Stimulated activated CD8-positive, alpha-beta memory T cell treated with anti-CD3 and anti-CD28 coated beads, Interleukin-4, amount 100 ng/mL, for 1 hour (primary cell): ENCODE data around the gene ANKRD39.
A peak's percentile ranks its signal among the peaks of the same experiment; 100 is the strongest.
"Not testable (repeated sequence)": the region's sequence is repeated elsewhere in the genome, so short reads cannot be mapped to it uniquely, and the experiment has no call there.

Source experiments
- DNase-seq, 2 donors: peaks; one replicate each; pipeline ENCODE4 v3.0.0-alpha.2; 2020; ENCODE audit warnings: low read depth in 2 of 2, low spot score in 1 of 2

The ANKRD39 gene

GRCh38 chr2:96873651-96874096 lies 15.9 kb upstream of the ANKRD39 start:
- no peak for DNase-seq

DNA sequence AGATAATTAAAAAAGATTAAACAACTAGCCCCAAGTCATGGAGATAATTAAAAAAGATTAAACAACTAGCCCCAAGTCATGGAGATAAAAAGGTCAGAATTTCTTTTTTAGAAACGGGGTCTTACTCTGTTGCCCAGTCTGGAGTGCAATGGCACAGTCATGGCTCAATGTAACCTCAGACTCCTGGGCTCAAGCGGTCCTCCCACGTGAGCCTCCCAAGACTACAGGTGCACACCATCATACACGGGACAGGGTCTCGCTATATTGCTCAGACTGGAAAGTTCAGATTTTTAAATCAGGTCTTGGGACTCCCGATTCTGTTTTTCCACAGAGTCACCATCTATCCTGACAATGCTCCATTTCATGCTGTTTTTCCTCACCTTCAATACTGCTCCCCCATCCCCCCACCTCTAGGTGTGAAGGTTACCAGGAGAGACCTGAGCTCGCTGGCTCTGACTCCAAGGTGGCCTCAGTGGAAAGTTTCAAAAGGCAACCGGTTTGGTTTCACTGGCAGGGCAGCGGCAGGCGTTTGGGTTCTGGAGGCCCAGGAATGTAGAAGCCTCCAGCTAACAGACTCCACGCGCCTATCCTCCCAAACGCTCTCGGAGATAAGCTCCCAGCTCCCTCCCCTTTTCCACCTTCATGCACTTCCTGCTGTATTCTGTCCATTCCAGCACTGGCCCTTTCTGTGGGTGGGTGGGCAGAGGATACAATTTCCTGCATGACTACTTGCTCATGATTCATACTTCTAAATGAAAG lies 15.0 kb upstream of the ANKRD39 start:
- no peak for DNase-seq

GRCh38 chr2:96870626-96871255 lies 12.9 kb upstream of the ANKRD39 start:
- DNase-seq = peak in 1 of 2 donors; percentile 39

DNA sequence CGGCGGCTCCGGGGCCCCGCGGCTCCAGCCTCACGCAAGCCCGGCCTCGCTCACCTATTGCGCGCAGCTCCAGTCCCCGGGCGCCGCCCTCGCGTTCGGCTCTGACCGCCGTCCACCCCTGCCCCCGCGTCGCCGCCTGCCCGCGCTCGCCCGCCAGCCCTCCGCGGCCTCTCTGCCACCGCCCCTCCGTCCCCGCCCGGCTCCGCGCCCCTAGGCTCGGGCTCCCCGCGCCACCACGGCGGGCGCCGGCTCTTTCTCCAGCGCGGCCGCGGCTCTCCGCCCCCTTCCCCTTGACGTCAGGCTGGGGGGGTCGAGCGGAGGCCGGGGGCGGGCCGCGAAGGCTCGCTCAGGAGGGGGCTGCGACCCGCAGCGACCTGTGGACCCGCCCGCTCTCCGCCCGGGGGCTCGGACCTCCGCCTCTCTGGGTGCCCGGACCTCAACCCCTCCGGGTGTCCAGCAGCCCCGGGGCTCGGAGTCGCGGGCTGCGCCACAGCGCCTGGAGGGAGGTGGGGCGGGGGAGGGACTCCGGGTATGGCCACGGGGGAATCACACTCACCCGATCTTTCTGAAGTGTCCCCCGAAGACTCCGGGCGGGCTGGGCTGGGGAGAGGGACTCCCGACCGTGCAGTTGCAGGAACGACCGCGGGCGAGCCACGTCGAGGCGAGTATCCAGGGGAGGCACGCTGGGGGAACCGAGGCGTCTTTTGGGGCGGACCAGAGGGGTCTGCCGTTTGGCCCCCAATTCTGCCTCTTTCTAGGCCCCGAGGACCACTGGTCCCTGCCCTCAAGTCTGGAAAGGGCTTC lies 12.2 kb upstream of the ANKRD39 start, which contains the start of gene SEMA4C:
SEMA4C (minus strand) TSS at position 259 of the 804 bp plus-strand sequence. CDS start 2,194 bp downstream, outside the sequence.
- DNase-seq = peak in 1 of 2 donors; percentile 40

- DNase-seq = no peak
Observed at GRCh38 chr2:96869281-96869821, 11.5 kb upstream of the ANKRD39 start.

DNA sequence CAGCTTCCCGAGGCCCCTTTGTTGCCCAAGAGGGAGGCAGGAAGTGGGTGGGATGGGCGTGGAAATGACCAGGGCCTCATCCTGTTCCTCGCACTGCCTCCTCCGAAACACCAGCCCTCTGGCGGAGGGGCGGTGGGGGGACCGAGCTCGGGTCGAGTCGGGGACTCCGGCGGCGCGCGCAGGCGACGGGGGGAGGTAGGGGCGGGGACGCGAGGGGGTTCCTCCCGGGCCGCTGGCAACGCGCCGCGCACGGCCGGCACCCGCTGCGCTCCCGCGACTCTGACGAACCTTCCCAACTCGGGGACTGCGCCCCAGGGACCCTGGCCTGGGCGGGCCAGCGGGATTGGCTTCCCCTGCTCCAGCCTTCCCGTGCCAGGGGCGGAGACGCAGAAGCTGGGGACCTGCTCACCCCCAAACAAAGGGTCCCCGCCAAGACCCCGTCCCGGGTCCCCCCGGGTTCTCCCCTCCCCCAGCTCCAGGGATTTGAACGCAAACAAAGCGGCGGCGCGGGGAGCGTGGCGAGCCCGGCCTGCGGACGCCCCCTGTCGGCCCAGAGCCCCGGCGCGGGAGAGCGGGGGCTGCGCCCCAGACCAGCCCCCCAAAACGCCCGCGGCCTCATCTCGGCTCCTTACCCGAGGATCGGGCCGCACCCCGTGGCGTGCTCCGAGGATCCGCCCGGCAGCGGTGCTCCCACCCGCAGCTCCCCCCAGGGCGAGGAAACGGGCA lies 10.9 kb upstream of the ANKRD39 start:
- peak in 1 of 2 donors; percentile 35 for DNase-seq

GRCh38 chr2:96867756-96868554 lies 10.1 kb upstream of the ANKRD39 start:
- no peak for DNase-seq

DNA sequence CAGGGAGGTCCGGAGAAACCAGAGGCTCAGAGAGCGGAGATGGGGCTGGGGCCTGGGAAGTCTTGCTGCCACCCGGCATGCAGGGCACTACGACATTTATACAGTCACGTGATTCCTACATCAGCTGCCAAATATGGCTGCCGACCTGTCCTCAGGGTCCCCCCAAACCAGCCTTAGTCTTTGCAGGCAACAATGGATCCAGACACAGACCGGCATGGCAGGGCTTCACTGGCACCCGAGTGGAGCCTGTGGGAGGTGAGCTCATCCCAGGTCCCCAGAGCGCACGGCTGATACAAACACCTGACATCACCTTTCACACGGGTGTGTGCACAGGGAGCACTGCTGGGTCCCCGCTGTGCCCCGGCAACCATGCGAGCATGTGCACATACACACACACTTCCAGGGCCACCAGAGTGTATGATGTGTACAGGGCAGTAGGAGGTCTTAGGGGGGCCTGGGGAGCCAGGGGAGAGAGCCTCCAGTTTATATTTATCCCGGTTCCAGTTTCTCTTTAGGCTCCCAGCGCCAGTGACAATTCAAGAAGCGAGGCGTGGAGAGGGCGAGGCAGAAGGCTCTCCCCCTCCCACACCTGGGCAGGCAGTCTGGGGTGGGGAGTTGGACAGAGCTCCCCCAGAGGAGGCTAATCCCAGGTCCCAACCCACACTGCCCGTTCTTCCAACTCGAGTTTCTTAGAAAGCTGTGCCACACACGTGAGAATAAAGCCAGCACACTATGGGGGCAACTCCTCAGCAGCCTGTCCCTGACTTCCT lies 9.4 kb upstream of the ANKRD39 start:
- no peak for DNase-seq

DNA sequence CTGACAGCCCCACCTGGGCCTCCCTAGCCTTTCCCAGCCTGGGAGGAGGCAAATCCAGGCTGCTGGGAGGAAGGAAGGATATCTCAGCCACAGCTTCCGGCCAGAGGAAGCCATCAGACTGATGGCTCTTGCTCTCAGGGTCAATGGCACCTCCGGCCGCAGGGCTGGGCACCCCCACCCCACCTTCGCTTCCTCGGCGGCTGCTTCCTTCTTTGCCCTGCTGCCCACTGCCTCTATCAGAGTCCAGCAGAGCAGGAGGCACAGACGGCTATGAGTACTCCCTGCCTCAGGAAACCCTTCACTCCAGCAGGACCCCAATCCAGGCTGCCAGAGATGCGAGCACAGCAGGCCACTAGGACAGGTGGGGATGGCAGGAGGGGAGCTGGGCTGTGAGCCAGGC lies 8.8 kb upstream of the ANKRD39 start:
- no peak for DNase-seq

DNA sequence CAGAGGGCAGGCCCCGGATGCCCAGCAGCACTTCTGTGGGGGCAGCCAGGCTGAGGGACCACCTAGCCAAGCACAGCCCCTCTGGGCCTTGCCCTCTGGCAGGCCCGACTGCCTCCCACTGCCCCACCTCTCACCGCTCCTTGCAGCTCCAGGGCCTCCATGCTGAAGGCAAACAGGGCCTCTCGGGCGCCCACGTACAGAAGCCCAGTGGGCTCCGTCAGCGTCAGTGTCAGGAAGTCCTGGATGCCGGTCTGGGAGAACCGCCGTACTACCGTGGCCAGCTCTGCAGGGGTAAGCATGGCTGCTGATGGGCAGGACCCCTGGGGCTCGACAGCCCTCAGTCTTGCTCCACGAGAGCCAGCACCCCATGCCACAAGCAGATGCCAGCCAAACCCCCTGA lies 8.3 kb upstream of the ANKRD39 start:
- no peak for DNase-seq

- no peak for DNase-seq
Observed at GRCh38 chr2:96865654-96866053, 7.8 kb upstream of the ANKRD39 start.

GRCh38 chr2:96864343-96865091 lies 6.7 kb upstream of the ANKRD39 start:
- DNase-seq = no peak

GRCh38 chr2:96863575-96864342 lies 5.9 kb upstream of the ANKRD39 start:
- DNase-seq = no peak

DNA sequence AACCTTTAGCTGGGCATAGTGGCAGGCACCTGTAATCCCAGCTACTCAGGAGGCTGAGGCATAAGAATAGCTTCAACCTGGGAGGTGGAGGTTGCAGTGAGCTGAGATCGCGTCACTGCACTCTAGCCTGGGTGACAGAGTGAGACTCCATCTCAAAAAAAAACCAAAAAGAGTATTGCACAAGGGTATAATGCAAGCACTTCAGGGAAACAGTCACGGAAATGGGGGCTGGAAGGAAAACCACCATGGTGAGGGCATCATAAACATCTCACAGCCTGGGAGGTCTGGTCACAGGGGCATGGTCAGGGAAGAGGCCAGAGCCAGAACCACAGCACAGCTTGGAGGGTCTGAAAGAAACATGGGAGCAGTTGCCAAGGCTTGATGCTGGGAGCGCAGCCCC lies 5.2 kb upstream of the ANKRD39 start:
- DNase-seq = not testable (repeated sequence)

DNA sequence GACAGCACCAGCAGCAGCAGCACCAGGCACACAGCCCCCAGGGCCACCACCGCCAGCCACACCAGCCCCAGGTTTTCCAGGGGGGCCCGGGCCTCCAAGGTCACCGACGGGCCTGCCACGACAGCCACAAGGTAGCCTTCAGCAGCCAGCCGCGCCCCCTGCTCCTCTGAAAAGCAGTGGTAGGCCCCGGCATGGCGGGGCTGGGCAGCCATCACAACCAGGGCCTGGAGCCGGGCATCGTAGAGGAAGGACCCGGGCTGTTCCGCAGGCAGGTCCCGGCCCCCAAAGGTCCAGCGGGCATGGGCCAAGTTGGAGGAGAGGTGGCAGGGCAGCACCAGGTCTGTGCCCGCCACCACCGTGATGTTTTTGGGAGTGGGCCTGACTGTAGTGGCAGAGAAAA lies 3.3 kb upstream of the ANKRD39 start:
- DNase-seq = no peak

- DNase-seq = no peak
Observed at GRCh38 chr2:96860065-96861029, 2.5 kb upstream of the ANKRD39 start.

DNA sequence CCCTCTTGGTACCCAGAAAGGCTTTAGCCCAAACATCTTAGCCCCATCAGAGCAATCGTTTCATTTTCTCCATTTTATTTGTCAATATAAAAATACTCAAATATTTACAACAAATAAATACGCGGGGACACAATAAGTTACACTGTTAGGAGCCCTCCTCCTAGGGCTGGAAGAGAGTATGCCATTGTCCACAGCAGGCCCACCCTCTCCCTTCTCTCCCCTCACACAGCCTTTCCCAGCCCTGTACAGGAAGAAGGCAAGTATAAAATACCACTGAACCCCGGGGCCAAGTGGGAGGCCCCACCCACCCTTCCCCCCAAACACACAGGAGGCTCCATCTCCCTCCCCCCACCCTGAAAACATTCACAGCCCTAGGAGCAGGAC lies 1.9 kb upstream of the ANKRD39 start:
- no peak for DNase-seq
